IMR-90 (cell line): Measurements from ENCODE around the gene NCOA3. TPM values are rescaled to one million over a fixed set of nuclear protein-coding genes. Genes with fewer than 3 reads are reported as not detected.
"Not testable (repeated sequence)": the region's sequence is repeated elsewhere in the genome, so short reads cannot be mapped to it uniquely, and the experiment has no call there.

Experiments used
- ATAC-seq: fragments of 200-7000 bp; cut with Tn5 transposase; 2 replicates; pipeline ENCODE4 v1.9.1; 2020; ENCODE audit warnings: low read depth, mild to moderate bottlenecking, moderate library complexity
- BruUV-seq: library from RNA; stranded (reverse); fragments of 400-500 nt; replicated peaks from 2 replicates; lab custom pipeline; 2021; lab: Mats Ljungman, UMichigan
- CTCF ChIA-PET: fragments of 300-600 bp; formaldehyde crosslinking; extraction: SDS; loops from one replicate; lab custom pipeline; 2021; ENCODE audit warnings: antibody characterized with exemption; lab: Yijun Ruan, JAX
- POLR2A ChIA-PET: fragments of 300-600 bp; sonication (Branson Sonifier 250); formaldehyde crosslinking; loops from one replicate; lab custom pipeline; 2022; ENCODE audit warnings: antibody characterized with exemption; ENCODE audit not compliant: unreplicated experiment; lab: Charles Lee
- DNase-seq: peaks from one replicate; pipeline ENCODE4 v3.0.0; 2013
- H2AFZ ChIP-seq: replicated peaks from 2 replicates; pipeline ENCODE3; 2013; ENCODE audit warnings: low read length, mild to moderate bottlenecking; ENCODE audit not compliant: poor library complexity
- H2AK5ac ChIP-seq: 2 replicates; pipeline ENCODE4 v1.6.1; 2013; ENCODE audit warnings: low read depth, low read length, inconsistent platforms
- H2AK9ac ChIP-seq: replicated peaks from 2 replicates; pipeline ENCODE3; 2013; ENCODE audit warnings: mild to moderate bottlenecking, low read depth, low read length, moderate library complexity; ENCODE audit not compliant: poor library complexity
- H2BK120ac ChIP-seq: 2 replicates; pipeline ENCODE4 v1.6.1; 2013; ENCODE audit warnings: low read depth, low read length, inconsistent platforms
- H2BK15ac ChIP-seq: 3 replicates; pipeline ENCODE4 v1.6.1; 2013; ENCODE audit warnings: low read depth, low read length, inconsistent platforms
- H2BK20ac ChIP-seq: 2 replicates; pipeline ENCODE4 v1.6.1; 2013; ENCODE audit warnings: low read depth, mild to moderate bottlenecking, inconsistent platforms, low read length, moderate library complexity
- H2BK5ac ChIP-seq: 2 replicates; pipeline ENCODE4 v1.6.1; 2013; ENCODE audit warnings: mild to moderate bottlenecking, low read depth, low read length, inconsistent platforms; ENCODE audit not compliant: poor library complexity, severe bottlenecking
- H3K14ac ChIP-seq: replicated peaks from 2 replicates; pipeline ENCODE4 v1.6.1; 2013; ENCODE audit warnings: low read depth, low read length, inconsistent platforms
- H3K18ac ChIP-seq: 2 replicates; pipeline ENCODE4 v1.6.1; 2013; ENCODE audit warnings: low read depth, low read length, control low read depth
- H3K23ac ChIP-seq: 2 replicates; pipeline ENCODE4 v1.6.1; 2013; ENCODE audit warnings: low read depth, low read length, inconsistent platforms
- H3K27ac ChIP-seq: 2 replicates; pipeline ENCODE4 v1.5.1; 2013; ENCODE audit warnings: mild to moderate bottlenecking, control low read depth, low read length; ENCODE audit not compliant: insufficient read depth
- H3K27me3 ChIP-seq: 2 replicates; pipeline ENCODE4 v1.6.1; 2013; ENCODE audit warnings: low read length; ENCODE audit not compliant: control insufficient read depth, insufficient read depth
- H3K36me3 ChIP-seq: 2 replicates; pipeline ENCODE4 v1.6.1; 2013; ENCODE audit warnings: low read length, mixed read lengths; ENCODE audit not compliant: control insufficient read depth, insufficient read depth
- H3K4ac ChIP-seq: 2 replicates; pipeline ENCODE4 v1.6.1; 2013; ENCODE audit warnings: low read depth, low read length, inconsistent platforms
- H3K4me1 ChIP-seq: 2 replicates; pipeline ENCODE4 v1.6.1; 2013; ENCODE audit warnings: low read length, mixed read lengths; ENCODE audit not compliant: control insufficient read depth, insufficient read depth
- H3K4me2 ChIP-seq: 2 replicates; pipeline ENCODE4 v1.6.1; 2013; ENCODE audit warnings: low read depth, mild to moderate bottlenecking, control low read depth, low read length, moderate library complexity
- H3K4me3 ChIP-seq: 2 replicates; pipeline ENCODE4 v1.5.1; 2013; ENCODE audit warnings: low read depth, mild to moderate bottlenecking, control low read depth, low read length, moderate library complexity; ENCODE audit not compliant: insufficient read depth
- H3K56ac ChIP-seq: 2 replicates; pipeline ENCODE4 v1.6.1; 2013; ENCODE audit warnings: low read length, inconsistent platforms; ENCODE audit not compliant: insufficient read depth; ENCODE audit errors: extremely low read depth
- H3K79me1 ChIP-seq, 2 experiments: 2 replicates each; pipeline ENCODE4 v1.6.1; 2013; ENCODE audit warnings: low read length in 2 of 2, inconsistent platforms in 1 of 2, low read depth in 1 of 2
- H3K9ac ChIP-seq: 2 replicates; pipeline ENCODE4 v1.6.1; 2013; ENCODE audit warnings: low read depth, low read length, control low read depth
- H3K9me1 ChIP-seq: 2 replicates; pipeline ENCODE4 v1.6.1; 2013; ENCODE audit warnings: low read length, inconsistent platforms; ENCODE audit not compliant: insufficient read depth
- H3K9me3 ChIP-seq: 2 replicates; pipeline ENCODE4 v1.6.1; 2013; ENCODE audit warnings: low read length; ENCODE audit not compliant: control insufficient read depth, insufficient read depth
- H4K20me1 ChIP-seq: 2 replicates; pipeline ENCODE4 v1.6.1; 2013; ENCODE audit warnings: low read length, inconsistent platforms; ENCODE audit not compliant: insufficient read depth
- H4K5ac ChIP-seq: 2 replicates; pipeline ENCODE4 v1.6.1; 2013; ENCODE audit warnings: mild to moderate bottlenecking, low read depth, low read length, control low read depth
- H4K8ac ChIP-seq, 2 experiments: 2 replicates each; pipeline ENCODE4 v1.6.1; 2013; ENCODE audit warnings: low read depth in 2 of 2, low read length in 2 of 2, control low read depth in 1 of 2, inconsistent platforms in 1 of 2
- H4K91ac ChIP-seq: 2 replicates; pipeline ENCODE4 v1.6.1; 2013; ENCODE audit warnings: low read depth, low read length, inconsistent platforms; ENCODE audit not compliant: insufficient read depth
- WGBS, 2 experiments: methylation state at CpG; one replicate each; pipeline versions ENCODE4 v1.1.5 to v1.1.7; 2013; ENCODE audit warnings: missing lambda C conversion rate in 2 of 2; ENCODE audit not compliant: insufficient read length in 1 of 2; ENCODE audit errors: extremely low coverage in 2 of 2; 5-methylcytosine and 5-hydroxymethylcytosine counted together
- dilution Hi-C: fragments of 300-500 bp; cut with HindIII; formaldehyde crosslinking; loops from one replicate; pipeline ENCODE4 v1.14.3; 2018; ENCODE audit warnings: low sequenced_read_pairs; ENCODE audit not compliant: unreplicated experiment
- in situ Hi-C: fragments of 300-500 bp; cut with MboI; formaldehyde crosslinking; loops from 3 replicates; pipeline ENCODE4 v1.14.3; 2019; ENCODE audit warnings: low sequenced_read_pairs, inconsistent platforms, mixed read lengths
- intact Hi-C: fragments of 100-400 bp; cut with micrococcal nuclease; formaldehyde crosslinking; loops from 2 replicates; pipeline ENCODE4 v1.10.0; 2022
- polyA plus RNA-seq, 3 experiments: library from polyadenylated mRNA; depleted of rRNA; stranded (reverse); fragments of >200 nt; gene quantifications; 2 replicates each; pipeline ENCODE4 v1.2.3, GENCODE V29; 2012; ENCODE audit warnings: low replicate concordance in 1 of 3
- total RNA-seq: library from RNA; depleted of rRNA; stranded (reverse); fragments of >200 nt; gene quantifications from 2 replicates; pipeline ENCODE4 v1.2.3, GENCODE V29; 2012

Gene NCOA3
- total and polyA plus RNA-seq, 2 of the 4 experiments (the other 2 are of a cell fraction): 8.8 to 29.0 TPM

GRCh38 chr20:47507275-47507981 lies 5.7 kb downstream of the NCOA3 start:
- 100% methylated on average over 2 of the region's 9 CpGs; no CpG with 5 or more reads in 1 of the 2 experiments for WGBS, 2 experiments
- H4K8ac ChIP-seq, H3K4me1 ChIP-seq, H4K91ac ChIP-seq, POLR2A ChIA-PET, H2BK15ac ChIP-seq, BruUV-seq, H3K27ac ChIP-seq, H4K5ac ChIP-seq, H2AK9ac ChIP-seq, H3K9ac ChIP-seq, H3K18ac ChIP-seq, H2BK20ac ChIP-seq, H3K9me1 ChIP-seq, H2BK120ac ChIP-seq, H3K56ac ChIP-seq, H3K4me3 ChIP-seq, H3K4me2 ChIP-seq, H3K9me3 ChIP-seq, CTCF ChIA-PET, H3K27me3 ChIP-seq, dilution Hi-C loops, DNase-seq, H3K36me3 ChIP-seq, H2AK5ac ChIP-seq, intact Hi-C loops, H2BK5ac ChIP-seq, H3K14ac ChIP-seq, H3K23ac ChIP-seq, ATAC-seq, H2AFZ ChIP-seq, H3K4ac ChIP-seq, in situ Hi-C loops: not testable (repeated sequence)
- H4K20me1 ChIP-seq: peaks cover 48% of the 10 kb centered on the region
- peaks cover 8 to 50% of the 10 kb centered on the region in 2 experiments for H3K79me1 ChIP-seq
